22Rv1 (cell line): Measurements from ENCODE around the gene NCBP1.

ENCODE experiments used
- H3K27ac ChIP-seq: fragments of 450-650 bp; 2 replicates; pipeline ENCODE4 v1.5.1; 2017
- ZFX ChIP-seq: fragments of 450-650 bp; IDR thresholded peaks from 2 replicates; pipeline ENCODE4 v1.6.1; 2017; ENCODE audit warnings: antibody characterized with exemption, borderline replicate concordance
- TF ChIP-seq, protein P1 (sequence below): fragments of 450-650 bp; IDR thresholded peaks from 2 replicates; pipeline ENCODE4 v1.5.1; 2017; ENCODE audit warnings: mild to moderate bottlenecking

NCBP1 gene

DNA sequence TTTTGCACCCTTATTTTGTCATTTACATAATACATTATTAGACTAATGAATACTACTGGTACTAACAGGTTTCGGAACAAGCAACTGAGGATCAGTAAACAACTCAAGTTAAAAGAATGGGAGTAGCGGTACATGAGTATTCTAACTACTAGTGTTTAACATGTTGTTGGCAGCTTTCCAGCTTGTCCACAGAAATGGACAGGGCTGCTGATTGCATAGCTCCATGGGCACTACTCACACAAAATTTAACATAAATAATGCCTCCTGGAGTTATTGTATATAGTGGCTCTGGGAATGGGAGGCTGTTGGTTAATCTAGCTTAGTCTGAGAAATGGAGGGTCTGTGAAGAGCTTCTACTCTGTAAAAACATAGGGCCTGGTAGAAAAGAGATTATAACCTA lies 6.7 kb downstream of the NCBP1 start:
- H3K27ac ChIP-seq = no peak overlapping the region
- no peak for TF ChIP-seq ZFX

DNA sequence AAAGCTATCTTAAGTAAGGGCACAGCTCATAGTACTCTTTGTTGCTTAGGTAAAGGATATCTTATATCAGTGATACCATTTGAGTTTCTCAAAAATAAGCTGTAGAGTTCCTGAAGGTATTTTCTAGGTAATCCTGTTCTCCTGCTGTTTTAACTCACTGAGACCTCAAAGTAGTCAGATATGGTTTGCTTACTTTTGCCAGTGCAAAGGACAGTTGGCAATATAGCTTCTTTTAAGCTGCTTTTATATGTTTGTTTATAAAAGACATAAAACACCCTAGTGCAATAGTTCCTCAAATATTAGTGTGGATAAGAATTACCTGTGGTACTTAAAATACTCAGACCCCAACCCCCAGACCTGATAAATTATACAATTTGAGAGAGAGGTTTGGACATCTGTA lies 12.1 kb downstream of the NCBP1 start:
- TF ChIP-seq, protein P1, sequence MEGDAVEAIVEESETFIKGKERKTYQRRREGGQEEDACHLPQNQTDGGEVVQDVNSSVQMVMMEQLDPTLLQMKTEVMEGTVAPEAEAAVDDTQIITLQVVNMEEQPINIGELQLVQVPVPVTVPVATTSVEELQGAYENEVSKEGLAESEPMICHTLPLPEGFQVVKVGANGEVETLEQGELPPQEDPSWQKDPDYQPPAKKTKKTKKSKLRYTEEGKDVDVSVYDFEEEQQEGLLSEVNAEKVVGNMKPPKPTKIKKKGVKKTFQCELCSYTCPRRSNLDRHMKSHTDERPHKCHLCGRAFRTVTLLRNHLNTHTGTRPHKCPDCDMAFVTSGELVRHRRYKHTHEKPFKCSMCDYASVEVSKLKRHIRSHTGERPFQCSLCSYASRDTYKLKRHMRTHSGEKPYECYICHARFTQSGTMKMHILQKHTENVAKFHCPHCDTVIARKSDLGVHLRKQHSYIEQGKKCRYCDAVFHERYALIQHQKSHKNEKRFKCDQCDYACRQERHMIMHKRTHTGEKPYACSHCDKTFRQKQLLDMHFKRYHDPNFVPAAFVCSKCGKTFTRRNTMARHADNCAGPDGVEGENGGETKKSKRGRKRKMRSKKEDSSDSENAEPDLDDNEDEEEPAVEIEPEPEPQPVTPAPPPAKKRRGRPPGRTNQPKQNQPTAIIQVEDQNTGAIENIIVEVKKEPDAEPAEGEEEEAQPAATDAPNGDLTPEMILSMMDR = no peak
- no peak for TF ChIP-seq ZFX

DNA sequence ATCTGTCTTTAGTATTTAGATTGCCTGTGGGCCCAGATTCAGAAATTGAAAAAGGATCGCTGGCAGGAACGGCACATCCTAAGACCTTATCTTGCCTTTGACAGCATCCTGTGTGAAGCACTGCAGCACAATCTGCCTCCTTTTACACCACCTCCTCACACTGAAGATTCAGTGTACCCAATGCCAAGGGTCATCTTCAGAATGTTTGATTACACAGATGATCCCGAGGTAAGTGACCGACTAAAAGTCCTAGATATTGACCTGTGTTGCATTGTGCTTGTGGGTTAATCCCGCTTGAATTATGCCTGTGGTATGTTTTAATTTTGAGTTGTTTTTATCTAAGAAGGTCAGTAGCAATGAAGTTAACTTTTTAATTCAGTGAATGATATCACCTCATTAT lies 14.4 kb downstream of the NCBP1 start:
- no peak for TF ChIP-seq ZFX
- TF ChIP-seq, protein P1 = no peak
- no peak overlapping the region for H3K27ac ChIP-seq

More for the DNA sequence above, 12.1 kb downstream of the NCBP1 start:
- no peak overlapping the region for H3K27ac ChIP-seq

DNA sequence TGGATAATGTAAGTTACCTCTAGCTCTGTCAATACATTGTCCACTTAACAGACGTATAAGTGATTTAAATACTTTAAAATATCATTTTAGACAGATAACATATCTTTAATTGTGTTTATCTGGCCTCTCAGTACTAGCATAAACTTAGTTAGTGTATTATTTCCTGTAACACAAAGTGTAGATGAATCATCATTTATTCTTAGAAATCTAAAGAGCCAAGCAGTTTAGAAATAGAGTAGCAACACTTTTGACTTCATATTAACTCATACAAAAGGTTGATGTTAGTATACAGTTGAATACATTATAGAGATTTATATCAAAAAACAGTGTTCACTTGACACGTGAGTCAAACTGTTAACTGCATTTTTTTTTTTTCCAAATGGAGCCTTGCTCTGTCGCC lies 18.0 kb downstream of the NCBP1 start:
- no peak for TF ChIP-seq ZFX
- TF ChIP-seq, protein P1 = no peak
- H3K27ac ChIP-seq = no peak overlapping the region

DNA sequence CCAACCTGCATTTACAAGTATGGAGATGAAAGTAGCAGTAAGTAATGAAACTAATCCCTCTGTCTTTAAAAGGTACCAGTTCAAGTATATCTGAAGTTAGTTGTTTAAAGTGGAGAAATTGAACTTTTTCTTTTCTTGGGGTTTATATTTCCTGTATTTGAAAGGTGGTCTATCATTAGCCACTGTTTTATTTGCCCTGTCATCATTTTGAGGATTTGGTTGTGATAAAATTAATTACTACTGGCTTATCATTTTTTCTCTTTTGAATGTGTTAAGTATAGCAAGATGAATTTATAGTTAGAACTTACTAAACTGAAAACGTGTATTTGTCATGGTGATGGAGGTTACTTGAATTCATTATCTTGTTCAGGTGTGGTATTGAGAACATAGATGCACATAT lies 25.1 kb downstream of the NCBP1 start:
- TF ChIP-seq, protein P1 = no peak
- no peak for TF ChIP-seq ZFX
- no peak overlapping the region for H3K27ac ChIP-seq

DNA sequence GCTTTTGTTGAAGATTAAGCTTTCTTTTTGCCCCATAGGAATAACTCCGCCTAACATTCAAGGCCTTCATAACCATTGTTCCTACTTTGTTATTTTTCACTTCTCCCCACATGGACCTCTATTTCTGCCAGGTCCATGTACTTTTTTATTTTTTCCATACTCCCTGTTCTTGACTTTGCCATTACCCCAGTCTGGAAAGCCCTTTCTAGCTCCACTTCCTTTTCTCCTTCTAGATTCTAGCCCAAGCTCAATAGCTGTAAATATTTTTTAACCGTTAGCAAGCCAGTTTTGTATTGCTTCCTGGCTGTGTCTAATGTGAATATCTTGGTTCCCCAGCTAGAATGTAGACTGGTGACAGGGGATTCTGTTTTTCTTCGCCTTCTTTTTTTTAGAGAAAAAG lies 26.1 kb downstream of the NCBP1 start:
- no peak for TF ChIP-seq ZFX
- TF ChIP-seq, protein P1 = no peak
- no peak overlapping the region for H3K27ac ChIP-seq

DNA sequence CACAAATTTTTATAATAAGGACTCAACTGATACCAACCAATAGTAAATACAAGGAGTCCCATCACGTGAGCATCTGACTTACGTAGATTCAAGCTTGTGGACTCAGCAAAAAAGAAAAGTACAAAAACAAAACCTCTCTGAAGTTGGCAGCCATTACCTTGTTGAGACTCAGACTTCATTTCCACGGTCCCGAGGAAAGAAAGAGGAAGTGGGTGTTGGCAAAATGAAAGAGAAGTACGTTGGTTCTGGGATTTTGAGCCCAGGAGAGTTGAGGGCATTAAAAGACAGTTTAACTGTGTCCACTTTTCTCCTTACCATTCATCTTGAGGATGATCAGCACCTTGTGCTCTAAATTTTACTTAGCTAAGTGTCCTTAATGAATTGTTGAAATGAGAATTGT lies 26.7 kb downstream of the NCBP1 start:
- H3K27ac ChIP-seq = no peak overlapping the region
- TF ChIP-seq, protein P1 = no peak
- no peak for TF ChIP-seq ZFX

DNA sequence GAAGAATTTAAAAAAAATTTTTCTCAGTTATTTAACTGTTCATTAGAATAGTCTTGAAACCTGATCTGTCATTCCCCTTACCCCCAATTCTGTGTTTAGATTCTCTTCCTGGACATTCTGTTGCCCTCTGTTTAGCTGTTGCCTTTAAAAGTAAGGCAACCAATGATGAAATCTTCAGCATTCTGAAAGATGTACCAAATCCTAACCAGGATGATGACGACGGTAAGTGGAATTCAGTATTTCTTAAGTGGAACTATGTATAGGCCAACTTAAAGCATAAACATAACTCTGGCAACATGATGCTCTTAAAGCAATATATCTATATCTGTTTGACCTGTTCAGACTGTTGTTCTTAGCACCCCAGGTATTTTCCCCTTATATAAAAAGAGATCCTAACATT lies 27.2 kb downstream of the NCBP1 start:
- no peak overlapping the region for H3K27ac ChIP-seq

More for the DNA sequence above, 27.2 kb downstream of the NCBP1 start:
- TF ChIP-seq, protein P1 = no peak
- no peak for TF ChIP-seq ZFX
